Ramos (cell line): ENCODE data around the gene GDI2.
"Not testable (repeated sequence)": the region's sequence is repeated elsewhere in the genome, so short reads cannot be mapped to it uniquely, and the experiment has no call there.

Source experiments
- in situ Hi-C: fragments of 300-500 bp; cut with MboI; formaldehyde crosslinking; loops from one replicate; pipeline ENCODE4 v1.14.3; 2022; ENCODE audit warnings: low sequenced_read_pairs; ENCODE audit not compliant: unreplicated experiment

Gene GDI2

DNA sequence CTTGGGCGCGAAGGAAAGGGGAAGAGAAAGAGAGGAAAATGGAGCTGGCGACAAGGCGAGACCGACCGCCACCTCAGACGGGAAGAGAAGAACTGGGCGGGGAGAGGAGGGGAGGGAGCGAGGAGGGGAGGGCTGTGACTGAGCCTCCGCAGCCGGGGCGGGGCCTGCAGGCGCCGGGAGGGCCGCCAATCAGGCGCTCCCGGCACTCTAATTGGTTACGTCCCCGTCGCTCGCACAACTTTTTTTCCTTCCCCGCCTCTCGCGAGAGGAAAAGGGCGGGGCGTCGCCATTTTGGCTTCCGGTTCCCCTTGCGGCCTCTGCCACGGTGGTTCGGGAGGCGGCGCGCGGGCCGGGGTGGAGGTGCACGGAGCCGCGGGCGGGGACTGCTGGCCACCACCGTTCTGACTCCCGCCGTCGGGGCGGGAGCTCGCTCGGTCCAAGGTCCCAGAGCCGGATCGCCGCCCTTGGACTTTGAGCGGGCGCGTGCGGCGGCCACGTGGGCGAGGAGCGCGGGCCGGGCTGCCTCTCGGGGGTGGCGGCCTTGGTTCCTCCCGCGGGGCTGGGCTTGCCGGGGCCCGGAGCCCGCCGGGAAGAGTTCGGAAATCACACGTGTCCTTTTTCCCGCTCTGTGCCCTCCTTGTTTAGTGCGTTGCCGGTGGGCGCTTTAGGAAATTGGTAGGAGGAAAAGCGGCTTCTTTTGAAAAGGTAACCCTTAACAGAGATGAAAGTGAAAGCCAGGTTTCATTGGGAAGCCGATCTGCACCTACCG, at the start of gene GDI2:
Gene GDI2 (minus strand): TSS at position 94 of the 769 bp plus-strand sequence. CDS start 176 bp downstream, outside the sequence.
- in situ Hi-C loops = no loop called here

DNA sequence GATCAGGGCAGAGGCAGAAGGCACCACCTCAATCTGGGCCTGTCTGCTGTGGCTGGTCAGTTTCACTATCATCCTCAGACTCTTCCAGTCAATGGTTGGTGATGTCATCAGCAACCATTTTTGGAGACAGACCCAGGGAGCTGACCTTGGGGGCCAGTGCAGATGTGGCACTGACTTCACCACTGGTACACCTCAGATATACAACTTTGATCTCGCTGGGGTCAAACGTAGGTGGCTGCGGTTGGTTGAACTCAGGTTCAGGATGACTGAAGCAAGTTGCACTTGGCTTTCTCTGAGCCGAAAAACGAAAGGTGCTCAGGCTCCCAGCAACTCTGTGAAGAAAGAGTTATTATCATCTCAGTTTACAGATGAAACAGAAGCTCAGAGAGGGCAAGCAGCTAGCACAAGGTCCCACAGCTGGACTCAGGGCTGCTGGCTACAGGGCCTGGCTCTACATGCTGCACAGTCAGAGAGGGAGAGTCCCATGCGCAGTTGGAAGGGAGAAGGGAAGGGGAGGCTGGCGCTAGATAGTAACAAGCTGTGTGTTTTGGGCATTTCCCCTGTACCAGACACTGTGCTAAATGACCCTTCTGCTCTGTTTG, 49.2 kb upstream of the GDI2 start:
- in situ Hi-C loops = no loop called here

DNA sequence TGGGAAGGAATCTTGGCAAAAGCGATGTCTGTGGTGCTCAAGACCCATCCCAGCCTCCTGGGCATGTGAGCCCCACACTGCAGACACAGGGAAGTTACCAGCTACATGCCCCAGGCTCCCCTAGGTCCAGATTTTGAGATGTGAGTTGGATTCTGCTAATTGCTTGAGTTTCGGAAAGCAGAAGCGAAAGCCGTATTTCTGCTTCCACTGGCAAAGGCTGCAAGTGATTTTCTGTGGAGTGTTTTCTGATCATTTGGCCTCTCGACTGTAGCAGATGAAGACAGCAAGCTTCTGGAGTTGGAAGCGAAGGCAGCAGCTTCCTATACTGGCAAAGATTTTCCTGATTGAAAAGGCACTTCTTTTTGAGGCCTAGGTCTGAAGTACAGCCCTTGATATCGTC, 46.8 kb upstream of the GDI2 start:
- in situ Hi-C loops = no loop called here

DNA sequence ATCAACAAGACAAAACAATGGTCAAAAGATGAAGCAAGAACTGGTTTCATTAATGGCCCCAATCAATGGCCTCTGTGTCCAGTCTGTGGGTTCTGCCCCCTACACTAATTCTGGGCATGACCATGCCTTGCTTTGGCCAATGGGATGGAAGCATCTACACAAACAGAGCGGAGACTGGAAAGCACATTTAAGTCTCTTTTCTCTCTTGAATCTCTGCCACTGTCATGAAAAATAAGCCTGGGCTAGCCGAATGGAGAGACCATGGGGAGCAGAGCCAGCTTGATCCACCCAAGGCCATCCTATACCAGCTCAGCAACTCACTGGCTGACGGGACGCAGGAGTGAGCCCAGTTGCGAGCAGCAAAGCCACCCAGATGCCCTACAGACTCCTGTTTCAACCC, 45.6 kb upstream of the GDI2 start:
- in situ Hi-C loops = no loop called here

DNA sequence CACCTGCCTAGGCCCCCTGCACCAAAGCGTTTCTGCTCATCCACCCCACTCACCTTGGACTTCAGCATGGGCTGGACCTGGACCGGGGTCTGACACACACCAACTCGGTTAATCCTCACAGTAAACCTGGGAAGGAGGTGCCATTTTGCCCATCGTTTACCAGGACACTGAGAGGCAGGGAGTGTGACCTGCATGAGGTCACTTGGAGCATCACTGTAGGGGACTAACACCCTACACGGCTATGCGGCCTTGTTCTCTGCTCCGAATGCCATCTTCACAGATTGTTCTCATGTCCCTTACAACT, 43.4 kb upstream of the GDI2 start:
- in situ Hi-C loops = no loop called here

DNA sequence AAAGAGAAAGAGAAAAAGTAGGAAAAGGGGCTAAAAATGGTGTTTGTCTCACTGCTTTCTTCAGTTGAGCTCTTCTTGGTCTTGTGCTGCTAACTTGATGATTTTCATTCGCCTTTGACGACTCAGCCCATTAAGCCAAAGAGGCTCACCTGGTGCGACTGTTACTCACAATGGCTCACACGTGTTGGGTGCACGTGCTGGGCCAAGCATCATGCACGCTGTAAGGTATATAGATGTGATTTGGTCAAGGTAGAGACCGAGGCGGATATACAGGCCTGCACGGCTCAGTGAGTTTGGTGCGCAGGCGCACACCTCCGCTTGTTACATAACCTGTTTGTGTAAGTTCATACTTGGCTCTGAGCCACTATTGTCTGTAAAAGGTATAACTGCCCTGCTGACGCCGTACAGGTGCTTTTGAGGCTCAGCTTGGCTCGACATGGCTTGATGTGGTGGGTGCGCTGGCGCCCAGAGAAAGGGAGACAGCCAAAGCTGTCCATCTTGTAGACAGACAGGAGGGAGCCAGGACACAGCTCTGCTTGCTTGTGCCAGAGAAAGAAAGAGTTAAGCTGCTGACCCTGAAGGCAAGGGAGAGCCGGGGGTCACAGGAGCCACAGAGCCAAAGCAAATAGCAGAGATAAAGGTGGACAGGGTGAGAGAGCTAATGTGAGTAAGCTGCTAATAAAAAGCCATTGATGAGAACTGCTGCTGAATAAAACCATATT, 42.9 kb upstream of the GDI2 start:
- in situ Hi-C loops = no loop called here

DNA sequence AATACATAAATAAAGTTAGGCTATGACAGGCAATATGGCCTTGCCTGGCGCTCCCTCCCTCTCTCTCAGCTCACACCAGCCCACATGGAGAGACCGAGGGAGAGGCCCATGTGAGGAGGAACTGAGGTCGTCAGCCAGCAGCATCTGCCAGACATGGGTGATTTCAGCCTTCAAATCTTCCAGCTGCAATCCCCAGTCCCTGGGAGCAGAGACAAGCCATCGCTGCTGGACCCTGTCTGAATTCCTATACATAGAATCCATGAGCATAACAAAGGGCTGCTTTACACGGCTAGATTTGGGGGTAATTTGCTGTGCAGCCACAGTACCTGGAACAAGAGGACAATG, 40.9 kb upstream of the GDI2 start:
- in situ Hi-C loops = no loop called here

DNA sequence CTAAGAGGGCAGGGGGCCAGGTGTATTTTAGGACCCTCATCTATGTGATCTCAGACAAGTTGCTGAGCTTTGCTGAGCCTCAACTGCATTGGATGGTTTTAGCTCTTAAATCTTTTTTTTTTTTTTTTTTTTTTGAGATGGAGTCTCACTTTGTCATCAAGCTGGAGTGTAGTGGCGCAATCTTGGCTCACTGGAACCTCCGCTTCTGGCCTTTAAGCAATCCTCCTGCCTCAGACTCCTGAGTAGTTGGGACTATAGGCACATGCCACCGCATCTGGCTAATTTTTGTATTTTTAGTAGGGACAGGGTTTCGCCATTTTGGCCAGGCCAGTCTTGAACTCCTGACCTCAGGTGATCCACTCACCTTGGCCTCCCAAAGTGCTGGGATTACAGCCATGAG, 33.4 kb upstream of the GDI2 start:
- in situ Hi-C loops = not testable (repeated sequence)

DNA sequence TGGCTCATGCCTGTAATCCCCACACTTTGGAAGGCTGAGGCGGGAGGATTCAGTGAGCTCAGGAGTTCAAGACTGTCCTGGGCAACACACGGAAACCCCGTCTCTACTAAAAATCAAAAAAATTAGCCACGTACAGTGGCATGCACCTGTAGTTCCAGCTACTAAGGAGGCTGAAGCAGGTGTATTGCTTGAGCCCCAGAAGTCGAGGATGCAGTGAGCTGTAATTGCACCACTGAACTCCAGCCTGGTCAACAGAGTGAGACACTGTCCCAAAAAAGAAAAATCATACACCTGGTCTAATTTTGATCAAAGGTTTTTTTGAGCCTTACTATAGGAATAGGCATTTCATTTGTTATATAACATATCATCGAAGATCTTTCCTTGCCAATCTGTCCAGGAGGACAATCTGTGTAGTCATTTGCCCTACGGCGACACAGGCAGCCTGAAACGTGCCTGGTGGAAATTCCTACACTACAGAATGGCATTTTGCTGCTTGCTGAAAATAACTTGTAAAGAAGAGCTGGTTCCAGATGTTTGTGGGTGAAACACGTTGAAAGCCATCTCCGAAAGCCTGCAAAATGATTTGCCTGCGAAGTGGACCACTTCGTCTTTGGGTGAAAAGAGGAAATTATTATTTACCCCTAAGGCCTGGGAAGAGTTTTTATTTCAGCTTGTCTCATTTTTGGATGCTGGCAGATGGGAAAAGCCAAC, 31.3 kb upstream of the GDI2 start:
- in situ Hi-C loops = no loop called here

DNA sequence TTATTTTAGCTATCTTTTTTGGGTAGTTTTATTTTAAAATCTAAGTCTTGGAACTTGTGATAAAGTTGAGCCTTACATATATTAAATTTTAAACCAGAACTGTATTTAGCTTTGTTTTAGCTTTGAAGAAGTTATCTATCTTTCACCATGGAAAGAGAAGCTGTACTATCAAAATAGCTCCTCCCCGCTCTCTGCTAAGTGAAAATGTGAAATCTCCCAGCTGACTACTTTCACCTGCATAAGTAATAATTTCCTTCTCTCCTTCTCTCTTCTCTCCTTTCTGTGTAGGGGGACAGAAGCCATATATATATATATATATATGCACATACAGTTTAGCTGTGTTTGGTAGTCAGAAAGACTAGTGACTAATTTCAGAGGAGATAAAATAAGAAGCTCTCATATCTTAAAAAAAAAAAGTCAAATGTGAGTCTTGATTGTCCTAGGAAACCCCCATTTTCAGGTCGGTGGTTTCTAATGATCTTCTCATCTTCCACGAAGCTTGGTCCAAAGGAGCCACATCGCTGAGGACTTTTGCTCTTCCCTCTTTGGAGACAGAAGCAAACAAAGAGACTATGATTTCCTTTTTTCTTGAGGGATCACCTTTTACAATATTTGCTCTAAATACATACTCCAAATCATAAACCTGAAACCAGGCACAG, 30.6 kb upstream of the GDI2 start:
- in situ Hi-C loops = no loop called here

DNA sequence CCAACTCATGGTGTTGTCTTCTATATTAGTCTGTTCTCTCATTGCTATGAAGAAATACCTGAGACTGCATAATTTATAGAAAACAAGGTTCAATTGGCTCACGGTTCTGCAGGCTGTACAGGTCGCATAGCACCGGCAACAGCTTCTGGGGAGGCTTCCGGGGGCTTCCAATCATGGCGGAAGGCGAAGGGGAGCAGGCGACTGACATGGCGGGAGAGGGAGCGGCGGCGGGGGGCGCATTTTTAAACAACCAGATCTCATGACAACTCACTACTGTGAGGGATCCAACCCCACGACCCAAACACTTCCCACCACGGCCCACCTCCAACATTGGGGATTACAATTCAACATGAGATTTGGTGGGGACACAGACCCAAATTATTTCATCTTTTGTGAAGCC, 28.7 kb upstream of the GDI2 start:
- in situ Hi-C loops = no loop called here

DNA sequence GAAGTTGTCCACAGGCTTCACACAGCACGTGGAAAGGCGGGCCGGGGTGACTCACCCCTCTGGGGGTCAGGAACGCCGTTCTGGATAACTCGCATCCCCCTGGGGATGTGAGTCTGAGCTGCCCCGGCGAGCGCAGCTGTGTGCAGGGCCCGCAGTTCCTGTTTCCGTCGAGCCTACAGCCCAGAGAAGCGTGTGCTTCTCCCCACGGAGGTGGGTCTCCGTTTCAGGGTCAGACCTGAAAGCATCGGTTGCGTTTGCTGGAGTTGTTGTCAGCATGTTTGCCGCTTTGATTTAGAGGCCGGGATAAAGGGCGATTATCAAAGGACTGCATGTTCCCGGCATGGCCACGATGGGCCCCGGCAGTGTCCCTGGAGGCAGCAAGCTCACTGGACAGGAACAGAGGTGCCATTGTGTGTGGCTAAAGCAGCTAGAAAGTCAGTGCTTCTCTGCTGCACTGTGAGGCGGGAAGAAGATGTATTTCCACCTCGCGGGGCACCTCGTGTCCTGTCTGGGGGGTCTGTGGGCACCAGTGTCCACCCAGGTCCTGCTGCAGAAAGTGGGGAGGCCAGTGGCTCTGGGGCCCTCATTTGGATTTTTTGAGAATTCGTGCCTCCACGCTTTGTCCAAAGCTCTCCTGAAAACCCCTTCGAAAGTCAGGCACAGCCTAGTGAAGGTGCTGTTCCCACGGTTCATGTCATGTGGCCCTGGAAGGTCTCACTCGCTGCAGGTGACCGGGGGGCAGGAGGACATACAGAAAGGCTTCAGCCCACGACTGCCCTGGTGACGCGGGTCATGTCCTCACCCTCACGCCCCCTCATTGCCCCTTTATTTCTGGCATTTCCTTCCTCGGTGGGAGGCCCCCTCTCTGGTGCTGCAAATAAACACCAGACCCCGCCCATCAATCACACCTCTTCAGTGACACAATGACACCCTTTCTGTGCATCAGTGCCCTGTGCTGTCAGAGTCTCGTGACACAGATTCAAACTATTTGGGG, 27.4 kb upstream of the GDI2 start:
- in situ Hi-C loops = no loop called here

DNA sequence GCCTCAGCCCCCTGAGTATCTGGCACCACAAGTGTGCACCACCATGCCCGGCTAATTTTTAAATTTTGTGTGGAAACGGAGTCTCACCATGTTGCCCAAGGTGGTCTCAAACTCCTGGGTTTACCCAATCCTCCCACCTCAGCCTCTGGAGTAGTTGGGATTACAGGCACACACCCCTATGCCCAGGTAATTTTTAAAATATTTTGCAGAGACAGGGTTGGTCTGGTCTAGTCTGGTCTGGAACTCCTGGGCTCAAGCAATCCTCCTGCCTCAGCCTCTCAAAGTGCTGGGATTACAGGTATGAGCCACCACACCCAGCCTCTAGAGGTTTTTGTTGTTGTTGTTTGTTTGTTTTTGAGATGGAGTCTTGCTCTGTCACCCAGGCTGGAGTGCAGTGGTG, 22.9 kb upstream of the GDI2 start:
- in situ Hi-C loops = not testable (repeated sequence)

DNA sequence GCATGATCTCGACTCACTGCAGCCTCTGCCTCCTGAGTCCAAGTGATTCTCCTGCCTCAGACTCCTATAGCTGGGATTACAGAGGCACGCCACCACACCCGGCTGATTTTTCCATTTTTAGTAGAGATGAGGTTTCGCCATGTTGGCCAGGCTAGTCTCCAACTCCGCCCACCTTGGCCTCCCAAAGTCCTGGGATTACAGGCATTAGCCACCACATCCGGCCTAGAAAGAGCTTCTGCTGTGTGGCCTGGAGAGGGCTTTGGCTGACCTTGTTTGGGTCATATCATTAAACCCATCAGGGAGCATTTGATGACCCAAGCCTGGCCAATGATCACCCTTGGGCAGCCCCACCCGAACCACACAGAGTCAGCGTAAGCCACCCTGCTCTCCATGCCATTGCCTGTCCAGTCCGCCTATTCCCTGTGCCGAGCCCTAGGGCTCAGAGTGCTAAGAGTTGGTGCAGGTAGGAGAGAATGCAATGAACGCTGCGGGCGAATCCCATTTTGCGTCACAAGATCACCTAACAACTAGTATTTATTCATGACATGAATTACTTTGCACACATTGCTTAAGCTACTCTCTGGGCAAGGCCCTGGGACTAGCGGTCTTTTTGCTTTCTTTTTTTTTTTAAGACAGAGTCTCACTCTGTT, 22.3 kb upstream of the GDI2 start:
- in situ Hi-C loops = no loop called here

DNA sequence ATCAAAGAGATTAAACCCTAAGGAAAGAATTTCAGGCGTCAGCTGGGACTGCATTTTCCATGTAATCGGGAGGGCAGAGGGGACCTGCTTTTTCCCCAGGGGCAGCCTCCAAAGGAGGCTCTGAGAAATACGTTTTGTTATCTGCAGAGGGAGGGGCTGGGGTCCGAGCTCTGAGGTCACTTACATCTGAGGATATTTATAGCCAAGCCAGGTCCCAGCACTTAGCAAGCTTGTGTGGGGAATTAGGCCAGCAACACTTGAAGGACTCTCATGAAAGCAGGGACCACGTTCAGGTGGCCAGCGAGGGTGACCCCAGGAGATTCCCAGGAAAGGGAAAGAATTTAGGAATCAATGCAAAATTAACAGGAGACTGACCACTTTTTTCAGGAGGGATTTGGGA, 20.6 kb upstream of the GDI2 start:
- in situ Hi-C loops = no loop called here

DNA sequence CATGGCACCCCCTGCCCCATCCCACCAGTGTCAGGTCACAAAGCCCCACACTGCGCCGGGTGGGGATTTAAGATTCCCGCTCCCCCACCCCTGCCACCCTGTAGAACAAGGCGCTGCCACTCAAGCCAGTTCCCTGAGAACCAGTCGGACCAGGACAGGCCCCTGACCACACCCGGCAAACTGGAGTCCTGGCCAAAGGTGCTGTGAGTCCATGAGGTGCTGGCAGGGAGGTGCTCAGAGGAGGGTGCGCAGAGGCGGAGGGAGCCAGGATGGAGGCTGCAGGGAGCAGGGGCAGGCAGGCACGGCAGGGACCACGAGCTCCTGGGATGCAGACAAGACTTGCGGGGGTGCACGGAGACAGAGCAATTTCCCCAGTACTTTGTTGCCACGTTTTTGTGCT, 19.7 kb upstream of the GDI2 start:
- in situ Hi-C loops = no loop called here

DNA sequence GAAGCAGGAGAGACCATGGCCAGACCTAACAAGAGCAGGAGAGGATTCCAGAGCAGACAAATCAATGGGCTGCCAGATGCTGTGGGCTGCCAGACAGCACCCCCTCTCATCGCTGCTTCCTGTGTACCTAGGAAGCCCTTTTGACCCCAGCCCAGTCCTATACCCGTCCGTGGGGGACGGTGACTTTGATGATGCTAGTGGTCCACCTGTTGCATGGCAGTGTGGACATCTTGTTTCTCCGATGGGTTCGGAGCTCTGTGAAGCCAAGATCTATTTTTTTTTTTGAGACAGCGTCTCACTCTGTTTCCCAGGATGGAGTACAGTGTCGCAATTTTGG, 18.2 kb upstream of the GDI2 start:
- in situ Hi-C loops = no loop called here

DNA sequence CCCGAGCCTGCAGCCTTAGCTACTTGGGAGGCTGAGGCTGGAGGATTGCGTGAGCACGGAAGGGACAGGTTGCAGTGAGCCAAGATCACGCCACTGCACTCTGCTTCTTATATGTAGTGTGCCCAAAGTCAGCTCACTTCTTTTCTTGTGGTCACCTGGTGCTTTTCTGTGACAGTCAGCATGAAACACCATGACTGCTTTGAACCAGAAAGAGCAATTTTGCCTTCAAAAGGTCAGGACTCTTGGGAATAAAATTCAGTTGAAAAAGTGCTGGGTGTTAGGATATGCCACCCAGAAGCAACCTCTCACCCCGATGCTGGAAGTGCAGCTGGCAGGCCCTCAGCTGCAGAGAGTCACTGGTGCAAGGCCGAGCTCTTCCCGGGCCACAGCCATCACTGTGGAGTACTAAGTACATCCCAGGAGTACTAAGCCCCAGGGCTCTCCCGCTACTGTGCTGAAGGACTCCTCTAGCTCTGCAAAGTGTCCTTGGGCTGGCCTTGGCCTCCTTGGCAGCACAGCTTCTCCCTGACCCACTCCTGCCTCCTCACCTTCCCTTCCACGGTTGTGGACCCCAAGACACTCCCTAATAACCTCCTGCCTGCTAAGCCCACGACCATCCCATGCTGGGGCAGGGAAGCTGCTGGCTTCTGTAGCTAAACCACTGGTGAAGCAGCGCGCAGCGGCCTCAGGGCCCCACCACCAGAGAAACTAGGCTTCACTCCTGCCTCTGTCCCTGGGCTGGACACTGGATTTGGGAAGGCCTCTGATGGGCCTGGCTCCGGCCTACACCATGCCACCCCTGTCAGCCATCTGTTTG, 17.6 kb upstream of the GDI2 start:
- in situ Hi-C loops = no loop called here
